NCI-H69 (cell line): Measurements from ENCODE around the gene PTPRN2.

ENCODE experiments used
- DNase-seq: peaks from one replicate; lab custom pipeline; 2025; lab: John Stamatoyannopoulos, UW

PTPRN2 gene

DNA sequence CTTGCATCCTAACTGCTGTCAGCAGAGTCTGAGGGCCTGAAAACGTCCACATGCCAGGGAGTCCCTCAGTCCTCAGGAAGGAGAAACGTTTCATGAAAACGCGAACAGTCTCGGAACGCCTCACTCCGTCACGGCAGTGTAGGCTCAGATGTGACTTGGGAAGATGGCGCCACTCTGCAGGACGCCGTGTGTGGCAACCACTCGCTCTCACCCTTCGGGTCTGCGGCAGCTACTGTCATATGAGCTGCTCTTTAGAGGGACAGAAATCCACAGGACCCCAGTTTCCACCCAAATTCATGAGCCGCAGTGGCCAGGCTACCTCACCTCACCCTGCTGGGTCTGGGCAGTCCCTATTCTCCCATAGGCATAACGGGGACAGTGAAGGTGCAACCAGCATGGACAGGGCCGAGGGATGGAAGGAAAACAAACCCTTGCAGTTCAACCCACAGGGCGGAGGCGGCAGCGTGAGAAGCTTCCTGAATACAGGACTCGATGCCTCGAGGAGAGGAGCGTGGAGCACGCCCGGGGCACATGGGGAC is 812.5 kb downstream of the PTPRN2 start:
- DNase-seq, result no peak

DNA sequence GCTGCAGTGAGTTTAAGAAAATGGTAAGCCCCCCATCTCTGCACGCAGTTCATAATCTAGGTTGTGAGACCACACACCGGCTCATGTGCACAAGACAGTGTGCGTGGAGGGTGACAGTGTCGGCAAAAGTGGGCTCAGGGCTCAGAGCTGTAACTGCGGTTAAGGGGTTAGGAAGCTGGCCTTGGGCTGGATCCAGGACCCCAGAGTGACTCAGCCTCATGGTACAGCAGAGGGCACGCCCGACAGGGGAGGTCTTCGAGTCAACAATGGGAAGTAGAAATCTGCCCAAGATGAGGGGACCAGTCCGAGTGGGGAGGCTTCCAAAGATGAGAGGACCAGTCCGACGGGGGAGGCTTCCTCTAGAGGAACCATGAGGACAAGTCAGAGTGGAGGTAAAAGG is 813.1 kb downstream of the PTPRN2 start:
- DNase-seq, result no peak

DNA sequence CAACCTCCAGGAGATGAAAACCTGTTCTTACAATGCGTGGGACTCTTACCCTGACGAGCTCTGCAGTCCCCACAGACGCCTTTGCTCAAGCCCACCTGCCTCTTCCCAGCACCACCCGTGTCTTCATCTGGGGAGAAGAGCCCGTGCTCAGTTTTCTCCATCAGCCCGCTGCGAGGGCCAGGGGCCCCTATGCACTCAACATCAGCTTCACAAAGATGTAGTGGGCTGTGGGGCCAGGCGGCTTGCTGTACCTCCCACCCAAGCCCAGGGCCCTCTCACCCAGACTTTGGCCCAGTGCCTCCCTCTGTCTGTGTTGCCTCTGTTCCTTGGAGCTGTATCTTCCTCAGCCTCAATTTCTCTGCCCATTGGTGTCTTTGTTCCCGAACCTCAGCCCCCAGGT is 814.3 kb downstream of the PTPRN2 start:
- DNase-seq, result no peak

DNA sequence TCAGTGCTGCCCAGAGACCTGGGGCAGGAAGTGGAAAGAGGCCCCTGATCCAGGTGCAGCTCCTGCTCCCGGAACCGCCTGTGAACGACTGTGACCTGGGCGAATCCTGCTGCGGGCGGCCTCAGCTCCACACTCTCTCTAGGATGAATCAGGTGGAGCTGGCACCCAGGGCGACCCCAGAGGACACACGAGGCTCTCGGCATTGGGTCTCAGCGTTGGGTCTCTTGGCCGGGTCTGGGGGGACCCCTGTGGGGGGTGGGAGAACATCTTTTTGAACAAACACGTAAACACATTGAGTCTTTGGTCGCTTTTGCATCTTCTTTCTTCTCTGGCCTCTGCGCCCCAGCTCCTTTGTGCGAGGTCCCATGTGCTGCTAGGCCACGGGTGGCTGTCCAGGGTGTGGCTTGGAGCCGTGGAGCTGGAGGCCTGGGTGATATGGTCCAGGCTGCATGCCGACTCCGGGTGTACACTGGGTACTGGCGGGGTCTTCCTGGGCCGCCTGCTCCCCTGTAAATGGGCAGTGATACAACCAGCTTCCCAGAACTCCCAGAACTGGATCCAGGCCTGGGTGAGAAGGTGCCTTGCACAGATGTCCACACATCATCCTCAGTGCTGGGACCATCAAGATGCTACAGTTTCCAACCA is 815.0 kb downstream of the PTPRN2 start:
- DNase-seq, result no peak

DNA sequence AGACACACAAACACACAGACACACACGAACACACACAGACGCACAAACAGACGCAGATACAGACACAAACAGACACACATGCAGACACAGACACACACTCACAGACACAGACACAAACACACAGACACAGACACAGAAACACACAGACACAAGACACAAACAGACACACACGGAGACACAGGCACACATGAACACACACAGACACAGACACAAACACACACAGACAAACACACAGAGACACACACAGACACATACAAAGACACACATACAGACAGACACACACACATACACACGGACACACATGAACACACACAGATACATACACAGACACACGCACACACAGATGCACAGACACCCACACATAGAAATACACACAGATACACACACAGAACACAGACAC is 815.9 kb downstream of the PTPRN2 start:
- DNase-seq, result no peak

DNA sequence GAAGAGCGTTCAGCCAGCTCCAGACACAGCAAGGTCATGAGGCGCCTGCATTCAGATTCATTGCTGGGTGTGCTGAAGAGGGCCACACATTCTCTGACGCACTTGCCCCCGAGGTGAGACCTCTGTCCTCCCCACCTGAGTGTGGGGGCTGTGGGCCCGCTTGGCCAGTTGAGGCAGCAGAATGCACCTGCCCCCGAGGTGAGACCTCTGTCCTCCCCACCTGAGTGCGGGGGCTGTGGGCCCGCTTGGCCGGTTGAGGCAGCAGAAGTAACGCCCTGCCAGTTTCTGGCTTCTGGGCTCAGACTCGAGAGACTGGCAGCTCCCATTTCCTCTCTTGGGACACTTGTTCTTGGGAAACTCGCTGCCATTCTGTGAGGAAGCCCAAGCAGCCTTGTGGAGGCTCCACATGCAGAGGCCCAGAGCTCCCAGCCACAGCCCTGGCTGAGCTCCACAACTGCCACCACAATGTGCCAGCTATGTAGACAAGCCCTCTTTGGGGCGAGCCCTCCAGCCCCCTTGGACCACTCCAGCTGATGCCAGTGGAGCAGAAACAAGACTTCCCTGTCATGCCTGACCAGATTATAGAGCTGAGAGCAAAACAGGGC is 816.8 kb downstream of the PTPRN2 start:
- no peak for DNase-seq

DNA sequence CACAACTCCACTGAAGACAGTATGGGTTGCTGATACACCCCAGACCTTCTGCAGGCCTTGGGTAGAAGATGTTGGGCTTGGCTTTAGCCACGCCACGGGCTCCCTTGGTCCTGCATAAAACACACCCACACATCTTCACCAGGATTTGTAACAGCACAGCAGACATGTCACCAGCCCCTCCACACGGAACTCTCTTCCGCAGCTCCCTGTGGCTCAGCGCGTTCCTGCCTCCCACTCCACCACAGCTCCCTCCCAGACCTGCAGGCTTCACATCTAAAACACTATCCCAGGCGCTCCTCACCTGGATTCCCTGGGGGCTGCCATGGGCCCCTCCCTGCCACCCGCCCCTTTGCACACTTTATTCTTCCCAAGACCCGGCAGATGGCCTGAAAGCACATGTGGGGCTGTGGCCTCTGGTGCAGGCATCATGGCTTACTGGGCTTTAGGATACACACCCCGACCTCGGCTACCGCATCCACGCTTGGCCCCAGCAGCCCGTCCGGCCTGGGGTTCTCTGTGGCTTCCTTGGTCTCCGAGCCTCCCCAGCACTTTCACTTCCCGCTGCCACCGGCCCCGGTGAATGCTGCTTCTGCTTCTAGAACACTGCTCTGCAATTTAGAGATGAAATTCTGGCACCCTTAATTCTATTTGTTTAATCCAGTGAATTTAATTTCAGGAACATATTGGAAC is 818.0 kb downstream of the PTPRN2 start:
- peak; percentile 52 for DNase-seq

DNA sequence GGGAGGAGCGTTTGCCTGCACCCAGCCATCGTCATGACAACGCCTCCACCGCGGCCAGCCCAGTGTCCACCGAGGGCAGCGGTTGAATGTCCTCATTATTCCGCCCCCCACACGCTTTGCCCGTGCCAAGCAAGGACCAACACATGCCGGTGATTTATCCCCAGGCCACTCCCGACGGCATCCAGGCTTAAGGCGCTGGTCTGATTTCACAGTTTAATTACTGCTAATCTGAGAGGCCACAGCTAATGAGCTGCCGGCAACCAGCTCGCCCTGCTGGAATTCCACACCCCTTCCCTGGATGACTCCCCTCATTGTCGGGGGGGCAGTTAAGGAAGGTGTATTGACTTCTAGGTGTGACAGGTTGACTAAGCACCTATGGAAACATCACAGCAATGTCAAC is 818.5 kb downstream of the PTPRN2 start:
- peak; percentile 88 for DNase-seq

DNA sequence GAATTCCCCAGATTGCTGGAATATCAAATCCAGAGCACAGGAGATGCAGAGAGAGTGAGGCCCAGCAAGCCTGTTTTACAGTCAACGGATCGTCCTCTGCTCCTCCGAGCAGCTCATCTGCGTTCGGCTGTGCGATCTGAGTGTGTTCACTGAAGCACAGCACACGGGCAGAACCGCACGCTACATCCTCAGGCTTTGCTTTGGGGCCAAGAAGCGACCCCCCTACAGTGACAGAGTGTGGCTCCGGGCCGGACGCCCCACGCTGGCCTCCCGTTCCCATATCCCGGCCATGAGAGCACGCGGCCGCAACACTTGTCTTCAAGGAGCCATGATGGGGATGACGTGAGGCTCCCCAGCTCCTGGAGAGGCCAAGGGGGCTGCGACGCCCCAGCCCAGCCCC is 819.4 kb downstream of the PTPRN2 start:
- DNase-seq, result no peak

DNA sequence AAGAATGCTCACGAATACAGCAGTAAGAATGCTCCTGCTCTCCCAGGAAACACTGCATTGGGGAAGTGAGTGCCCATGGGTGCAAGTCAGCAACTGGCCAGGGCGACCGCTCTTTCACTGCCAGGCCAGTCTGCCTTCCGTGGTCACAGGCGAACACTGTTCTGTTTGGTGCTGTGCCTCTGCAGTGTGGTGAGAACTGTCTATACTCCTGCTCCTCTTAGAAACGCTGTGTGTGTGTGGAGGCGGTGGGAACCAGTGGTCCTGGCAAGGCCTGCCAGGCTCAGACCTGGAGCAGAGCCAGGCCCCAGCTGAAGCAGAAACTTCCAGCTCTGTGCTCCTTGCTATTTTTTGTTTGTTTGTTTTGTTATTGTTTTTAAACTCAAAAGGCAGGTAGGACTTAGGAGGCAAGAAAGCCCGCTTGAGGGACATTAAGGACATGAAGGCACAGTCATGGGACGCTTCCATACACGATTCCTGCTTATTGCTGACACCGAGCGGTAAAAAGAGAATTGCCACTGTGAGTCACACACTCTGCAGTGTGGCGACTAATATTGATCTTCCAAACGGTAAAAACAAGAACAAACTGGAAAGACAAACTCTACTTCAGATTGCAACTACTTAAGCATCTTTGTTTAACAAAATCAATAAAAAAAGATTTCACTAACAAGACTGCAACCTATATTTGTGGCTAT is 820.0 kb downstream of the PTPRN2 start:
- DNase-seq, result no peak

DNA sequence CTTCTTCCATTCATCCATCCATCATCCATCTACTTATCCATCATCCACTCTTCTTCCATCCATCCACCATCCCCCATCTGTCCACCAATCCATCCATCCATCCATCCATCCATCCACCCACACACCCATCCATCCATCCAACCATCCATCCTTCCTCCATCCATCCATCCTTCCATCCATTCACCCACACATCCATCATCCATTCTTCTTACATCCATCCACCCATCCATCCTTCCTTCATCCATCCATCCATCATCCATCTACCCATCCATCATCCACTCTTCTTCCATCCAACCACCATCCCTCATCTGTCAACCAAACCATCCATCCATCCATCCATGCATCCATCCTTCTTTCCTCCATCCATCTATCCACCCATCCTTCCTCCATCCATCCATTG is 821.5 kb downstream of the PTPRN2 start:
- no peak for DNase-seq

DNA sequence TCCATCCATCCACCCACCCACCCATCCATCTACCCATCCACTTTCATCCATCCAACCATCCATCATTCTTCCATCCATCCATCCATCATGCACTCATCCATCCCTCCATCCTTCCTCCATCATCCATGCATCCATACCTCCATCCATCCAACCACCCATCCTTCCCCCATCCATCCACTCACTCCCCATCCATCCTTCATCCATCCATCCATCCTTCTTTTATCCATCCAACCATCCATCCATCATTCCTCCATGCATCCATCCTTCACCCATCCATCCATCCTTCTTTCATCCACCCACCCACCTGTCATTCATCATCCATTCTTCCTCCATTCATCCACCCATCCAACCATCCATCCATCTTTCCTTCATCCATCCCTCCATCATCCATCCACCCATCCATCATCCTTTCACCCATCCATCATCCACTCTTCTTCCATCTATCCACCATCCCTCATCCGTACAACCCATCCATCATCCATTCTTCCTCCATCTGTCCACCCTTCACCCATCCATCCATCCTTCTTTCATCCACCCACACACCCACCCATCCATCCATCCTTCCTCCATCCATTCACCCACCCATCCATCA is 822.6 kb downstream of the PTPRN2 start:
- no peak for DNase-seq

DNA sequence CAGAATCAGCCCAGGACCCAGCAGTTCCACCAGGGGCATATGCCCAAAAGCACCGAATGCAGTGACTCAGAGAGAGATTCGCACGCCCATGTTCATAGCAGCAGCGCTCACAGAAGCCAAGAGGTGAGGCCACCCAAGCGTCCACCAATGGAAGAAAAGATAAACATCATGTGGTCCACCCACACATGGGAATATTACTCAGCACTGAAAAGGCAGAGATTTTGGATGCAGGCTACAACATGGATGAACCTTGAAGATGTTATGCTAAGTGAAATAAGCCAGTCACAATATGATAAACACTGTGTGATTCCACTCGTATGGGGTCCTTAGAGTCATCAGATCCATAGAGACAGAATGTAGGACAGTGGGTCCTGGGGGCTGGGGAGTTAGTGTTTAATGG is 823.4 kb downstream of the PTPRN2 start:
- no peak for DNase-seq

DNA sequence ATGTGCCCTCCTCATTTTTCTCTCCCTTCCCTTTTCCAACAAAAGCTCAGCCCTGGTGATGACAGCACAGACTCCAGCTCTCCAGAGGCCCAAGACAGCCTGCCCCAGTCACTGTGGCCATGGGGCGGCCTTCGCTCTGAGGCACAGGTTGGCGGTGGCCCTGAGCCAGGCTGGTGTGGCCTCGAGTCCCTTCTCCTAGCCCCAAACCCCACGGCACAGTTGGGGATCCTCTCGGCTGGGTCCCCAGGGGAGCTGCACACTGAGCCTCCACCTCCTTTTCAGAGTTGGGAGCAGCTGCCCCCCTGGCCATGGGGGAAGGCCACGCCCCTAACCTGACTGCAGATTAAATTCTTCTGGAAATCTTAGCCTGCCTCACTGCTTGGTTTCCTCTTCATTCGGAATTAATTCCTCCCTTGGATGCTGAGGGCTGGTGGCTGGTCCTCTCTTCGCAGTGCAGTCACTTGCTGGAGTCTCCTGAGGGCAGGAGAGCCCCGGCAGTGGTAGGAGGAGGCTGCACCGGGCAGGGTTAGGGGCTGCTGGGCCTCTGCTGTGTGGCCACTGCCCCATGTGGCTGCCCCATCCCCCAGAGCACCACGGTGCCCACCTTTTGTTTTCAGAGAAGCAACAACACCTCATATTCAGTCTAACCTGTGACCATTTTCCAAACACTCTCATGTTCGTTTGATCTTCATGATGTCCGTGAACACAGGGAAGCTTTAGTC is 824.2 kb downstream of the PTPRN2 start:
- no peak for DNase-seq

DNA sequence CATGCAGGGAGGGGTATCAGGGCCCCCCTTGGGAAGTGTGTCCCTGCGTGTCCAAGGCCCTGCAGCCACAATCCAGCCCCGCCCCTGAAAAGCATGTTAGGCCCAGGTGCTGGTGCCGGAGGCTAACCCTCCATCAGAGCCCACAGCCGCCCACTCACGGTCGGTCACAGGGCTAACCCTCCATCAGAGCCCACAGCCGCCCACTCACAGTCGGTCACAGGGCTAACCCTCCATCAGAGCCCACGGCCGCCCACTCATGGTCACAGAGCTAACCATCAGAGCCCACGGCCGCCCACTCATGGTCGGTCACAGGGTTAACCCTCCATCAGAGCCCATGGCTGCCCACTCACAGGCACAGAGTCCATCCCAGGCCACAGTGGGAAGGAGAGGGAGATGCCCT is 824.8 kb downstream of the PTPRN2 start:
- DNase-seq, result no peak

DNA sequence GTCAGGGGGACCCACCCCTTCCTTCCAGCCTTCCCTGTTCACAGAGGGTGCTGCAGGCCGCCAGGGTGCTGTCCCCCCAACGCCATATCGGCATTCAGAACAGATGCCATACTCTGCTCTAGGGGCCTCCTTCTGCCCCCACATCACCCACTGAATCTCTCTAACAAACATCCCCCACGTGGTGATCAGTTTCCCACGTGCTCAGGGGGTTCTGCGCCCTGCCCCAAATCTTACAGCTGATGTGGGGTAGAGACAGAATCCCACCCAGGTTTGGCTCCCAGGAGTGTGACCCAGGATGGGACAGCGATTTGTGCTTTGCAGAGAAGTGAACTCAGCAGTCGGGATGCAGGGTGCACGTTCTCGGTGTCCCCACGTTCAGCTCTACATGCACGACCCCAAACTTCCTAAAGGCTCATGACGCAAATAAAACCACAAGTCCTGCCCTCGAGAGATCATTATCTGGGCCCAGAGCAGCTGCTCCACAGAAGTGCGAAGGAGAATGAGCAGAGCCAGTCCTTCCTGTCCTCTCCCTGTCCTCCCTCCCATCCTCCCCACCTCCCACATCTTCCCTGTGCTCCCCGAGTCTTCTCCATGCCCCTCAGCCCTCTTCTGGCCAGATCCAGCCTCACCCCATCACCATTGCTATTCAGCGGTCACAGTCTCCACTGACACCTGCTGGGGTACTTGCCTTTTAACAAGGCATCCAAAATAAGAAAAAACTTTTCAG is 827.5 kb downstream of the PTPRN2 start:
- no peak for DNase-seq

DNA sequence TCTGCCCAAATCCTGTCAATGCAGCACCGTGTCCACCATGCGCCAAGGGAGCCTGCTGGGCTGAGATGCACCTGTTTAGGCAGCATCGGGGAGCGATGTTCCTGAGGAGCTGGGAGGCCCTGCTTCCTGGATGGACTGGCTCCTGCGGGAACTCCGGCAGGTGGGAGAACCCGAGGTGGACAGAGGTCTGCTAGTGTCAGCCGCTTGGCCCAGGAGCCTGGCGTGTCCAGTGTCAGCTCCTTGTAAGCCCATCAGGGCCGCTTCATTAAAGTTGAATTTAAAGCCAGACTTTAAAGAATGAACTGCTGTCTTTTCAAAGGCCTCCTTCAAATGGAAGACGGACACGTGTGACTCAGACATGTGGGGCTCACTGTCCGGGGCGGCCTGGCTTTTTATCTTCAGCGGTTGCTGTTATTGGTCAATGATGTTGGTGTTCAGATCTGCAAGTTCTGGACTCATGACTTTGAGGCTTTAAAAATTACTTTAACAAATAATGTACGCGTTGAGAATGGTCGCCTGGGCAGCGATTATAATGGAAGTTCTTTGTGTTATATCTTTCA is 828.3 kb downstream of the PTPRN2 start:
- DNase-seq, result no peak

DNA sequence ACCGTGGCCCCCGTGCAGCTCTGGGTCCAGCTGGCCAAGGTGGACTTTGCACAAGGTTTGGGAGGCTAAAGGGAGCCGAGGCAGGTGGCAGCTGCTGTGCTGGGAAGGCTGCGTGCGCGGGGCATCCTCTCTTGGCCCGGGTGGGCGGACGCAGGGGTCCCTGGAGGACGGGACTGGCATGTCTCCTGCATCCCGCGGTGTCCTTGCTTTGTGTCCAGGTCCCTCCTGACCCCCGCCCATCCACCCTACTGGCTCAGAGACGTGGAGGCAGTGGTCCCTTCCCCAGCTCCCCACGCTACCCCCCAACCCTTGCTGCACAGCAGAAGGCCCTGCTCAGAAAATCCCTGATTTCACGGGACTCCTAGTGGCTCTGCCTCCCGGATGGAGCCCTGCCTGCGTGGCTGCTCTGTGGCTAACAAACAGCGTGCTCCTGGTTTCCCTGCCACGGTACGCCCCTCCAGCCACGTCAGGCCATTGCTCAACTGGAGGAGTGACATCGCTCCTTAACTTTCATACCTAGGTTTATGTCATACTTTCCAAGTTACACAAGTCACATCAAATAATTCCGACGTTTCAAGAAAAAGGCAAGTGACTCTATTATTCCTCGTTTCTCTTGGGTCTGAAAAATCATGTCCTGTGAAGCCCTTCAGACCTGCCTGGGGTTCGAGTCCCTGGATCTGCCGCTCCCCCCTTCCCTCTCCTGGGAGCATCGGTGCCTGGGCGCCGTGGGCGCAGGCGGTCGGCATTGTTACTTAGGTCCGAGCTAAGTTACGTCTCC is 829.0 kb downstream of the PTPRN2 start:
- DNase-seq, result no peak

DNA sequence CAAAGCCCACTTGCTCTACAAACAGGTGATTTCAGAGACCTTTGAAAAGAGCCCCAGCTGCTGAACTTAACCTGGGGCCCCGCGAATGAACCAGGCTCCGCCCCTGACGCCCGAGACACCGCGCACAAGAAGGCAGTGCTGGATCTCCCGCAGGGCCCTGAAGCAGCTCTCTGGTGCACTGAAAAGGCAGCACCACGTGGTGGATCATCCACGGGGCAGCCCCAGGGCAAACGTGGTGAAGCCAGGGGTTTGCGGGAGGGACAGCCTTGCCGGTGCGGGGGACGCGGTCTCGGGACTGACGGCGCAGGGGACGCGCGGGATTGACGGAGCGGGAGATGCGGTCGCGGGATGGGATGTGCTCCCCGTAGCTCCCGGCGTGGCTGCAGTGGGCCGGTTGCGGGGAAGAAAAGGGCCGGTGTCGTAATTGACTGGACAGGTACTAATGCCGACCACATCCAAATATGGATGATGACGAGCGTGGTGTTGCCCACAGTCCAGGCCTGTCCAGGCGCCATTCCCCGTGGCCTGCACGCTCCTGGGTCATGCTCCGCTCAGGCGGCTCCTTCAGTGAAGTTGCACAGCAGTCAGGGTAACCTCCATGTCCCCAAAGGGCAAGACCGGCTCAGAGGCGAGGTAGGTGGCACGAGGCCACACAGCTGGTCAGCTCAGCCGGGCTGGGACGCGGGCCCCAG is 829.7 kb downstream of the PTPRN2 start:
- no peak for DNase-seq
